GM21515 (cell line): ENCODE results near the gene HHATL.

Experiments
- ATAC-seq: cut with Tn5 transposase; IDR thresholded peaks from one replicate; pipeline ENCODE4 v1.9.1; 2021; ENCODE audit not compliant: unreplicated experiment

HHATL gene

DNA sequence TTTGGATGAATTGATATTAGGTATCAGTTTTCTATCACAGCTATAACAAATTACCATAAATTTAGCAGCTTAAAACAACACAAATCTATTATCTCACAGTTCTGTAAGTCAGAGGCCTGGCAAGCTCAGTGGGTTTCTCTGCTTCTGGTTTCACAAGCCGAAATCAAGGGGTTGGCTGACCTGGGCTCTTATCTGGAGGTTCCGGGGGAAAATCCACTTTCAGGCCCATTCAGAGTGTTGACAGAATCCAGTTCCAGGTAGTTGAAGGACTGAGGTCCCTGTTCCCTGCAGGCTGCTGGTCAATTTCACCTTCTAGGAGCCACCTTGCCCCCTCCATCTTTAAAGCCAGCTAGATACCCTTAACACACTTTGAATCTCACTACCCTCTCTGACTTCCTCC is 11.1 kb upstream of the HHATL start:
- no peak for ATAC-seq

- no peak for ATAC-seq
Observed at GRCh38 chr3:42712688-42713372, 10.2 kb upstream of the HHATL start.

DNA sequence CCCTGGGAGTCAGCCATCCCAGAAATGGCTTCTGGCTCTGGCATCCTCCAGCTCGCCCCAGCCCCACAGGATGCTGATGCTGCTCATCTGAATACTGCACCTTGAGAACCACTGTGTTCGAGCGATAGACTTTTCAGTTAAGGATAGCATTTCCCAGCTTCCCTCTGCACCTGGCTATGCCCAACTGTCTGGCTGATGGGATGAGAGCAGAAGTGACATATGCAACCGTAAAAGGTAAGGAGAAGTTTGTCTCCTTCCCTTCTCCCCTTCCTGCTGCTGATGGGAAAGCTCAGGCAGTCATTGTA is 9.7 kb upstream of the HHATL start:
- no peak for ATAC-seq

DNA sequence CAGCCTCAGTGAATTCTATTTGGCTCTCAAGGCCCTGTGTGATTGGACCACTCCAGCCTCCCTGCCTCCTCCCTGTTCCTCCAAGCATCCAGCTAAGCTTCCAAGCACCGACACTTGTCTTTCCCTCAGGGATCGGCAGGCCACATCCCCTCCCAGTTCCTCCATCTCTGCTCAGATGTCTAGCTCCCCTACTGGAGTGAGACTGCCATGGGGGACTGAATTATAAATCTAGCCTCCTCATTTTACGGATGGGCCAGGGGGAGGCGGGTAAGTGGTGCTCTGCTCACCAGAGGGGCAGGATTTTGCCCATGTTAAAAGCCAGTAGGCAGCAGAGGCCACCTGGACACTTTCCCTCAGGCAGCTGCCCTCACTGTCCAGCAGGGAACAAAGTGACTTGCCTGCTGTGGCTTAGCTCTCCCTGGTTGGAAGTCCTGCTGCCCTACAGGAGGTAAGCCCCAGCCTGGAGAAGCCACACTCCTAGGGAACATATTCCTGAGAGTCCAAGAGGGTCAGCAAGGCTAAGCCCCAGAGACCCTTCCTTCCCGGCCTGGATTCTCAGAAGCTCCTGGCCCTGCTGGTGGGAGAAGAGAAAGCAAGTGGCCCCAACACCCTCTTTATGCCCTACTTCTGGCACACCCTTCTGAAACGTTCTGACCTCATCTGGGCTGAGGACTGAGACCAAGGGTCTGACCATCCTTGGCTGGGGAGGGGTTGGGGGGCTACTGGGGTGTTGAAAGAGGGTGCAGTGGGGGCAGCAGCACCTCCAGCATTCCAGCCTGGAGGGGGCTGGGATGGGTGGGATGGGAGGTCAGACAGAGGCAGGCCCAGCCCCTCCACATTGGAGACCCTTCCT is 9.1 kb upstream of the HHATL start:
- ATAC-seq: no peak

DNA sequence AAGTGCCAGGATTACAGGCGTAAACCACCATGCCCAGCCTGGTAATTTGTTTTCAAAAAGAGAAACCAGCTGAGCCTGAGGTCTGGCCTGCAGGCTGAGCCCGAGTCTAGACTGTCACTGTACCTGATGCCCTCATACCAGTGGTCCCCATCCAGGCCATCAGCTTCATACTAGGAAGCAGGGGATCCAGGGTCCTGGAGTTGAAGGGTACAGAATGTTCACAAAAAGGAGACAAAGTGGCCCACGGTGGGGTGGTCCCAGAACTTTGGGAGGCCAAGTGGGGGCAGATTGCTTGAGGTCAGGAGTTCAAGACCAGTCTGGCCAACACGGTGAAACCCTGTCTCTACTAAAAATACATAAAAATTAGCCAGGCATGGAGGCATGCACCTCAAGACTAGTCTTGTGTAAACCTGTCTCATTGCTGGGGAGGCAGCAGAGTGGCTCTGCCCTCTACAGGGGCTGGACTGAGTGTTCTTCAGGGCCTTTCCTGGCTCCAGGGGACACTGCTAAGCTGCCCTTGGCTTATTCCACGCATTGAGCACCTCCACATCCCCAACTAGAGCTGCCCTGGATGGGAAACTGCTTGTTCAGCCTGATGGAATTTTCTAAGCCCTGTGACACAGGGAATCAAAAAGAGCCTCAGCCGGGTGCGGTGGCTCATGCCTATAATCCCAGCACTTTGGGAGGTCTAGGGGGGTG is 7.9 kb upstream of the HHATL start:
- ATAC-seq: no peak

DNA sequence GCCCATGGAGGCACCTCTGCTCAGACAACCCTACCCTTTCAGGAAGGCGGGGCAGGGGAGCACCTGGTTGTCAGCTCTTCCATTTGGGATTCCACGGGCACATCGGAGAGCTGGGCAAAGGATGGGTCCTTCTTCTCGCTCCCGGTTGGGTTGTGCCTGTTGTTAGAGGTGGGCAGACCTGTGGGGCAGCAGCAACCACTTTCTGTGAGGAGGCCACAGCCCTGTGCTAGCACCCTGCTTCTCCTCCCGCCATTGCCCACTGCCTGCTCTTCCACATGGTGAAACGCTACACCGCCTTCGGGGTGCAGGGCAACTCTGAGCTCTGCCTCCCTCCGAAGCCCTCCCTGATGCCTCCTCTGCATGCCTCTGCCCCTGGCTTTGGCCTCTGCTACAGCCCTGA is 7.0 kb upstream of the HHATL start:
- no peak for ATAC-seq

DNA sequence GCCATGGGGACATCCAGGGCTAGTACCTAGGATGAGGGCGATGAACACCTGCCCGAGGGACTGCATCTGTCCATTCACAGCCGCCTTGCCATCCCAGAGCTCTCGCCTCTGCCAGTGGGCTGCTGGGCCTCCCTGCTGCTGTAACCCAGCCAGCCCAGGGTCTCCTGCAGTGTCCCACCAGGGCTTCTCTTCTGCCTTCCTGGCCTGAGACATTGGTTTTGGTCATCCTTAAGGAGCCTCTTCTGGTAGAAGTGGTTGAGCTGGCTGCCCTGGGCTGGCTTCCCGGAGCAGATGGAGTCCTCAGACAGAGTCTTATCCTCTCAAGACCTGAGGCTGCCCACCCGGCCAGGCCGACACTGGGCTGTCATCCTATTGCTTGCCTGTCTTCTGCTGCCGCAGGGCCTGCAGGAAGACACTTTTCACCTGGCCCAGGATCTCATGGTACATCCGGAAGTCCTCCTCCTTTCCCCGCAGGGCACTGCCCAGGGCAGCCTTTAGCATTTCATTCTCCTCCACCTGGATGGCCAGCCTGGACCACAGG is 6.1 kb upstream of the HHATL start:
- ATAC-seq: no peak

DNA sequence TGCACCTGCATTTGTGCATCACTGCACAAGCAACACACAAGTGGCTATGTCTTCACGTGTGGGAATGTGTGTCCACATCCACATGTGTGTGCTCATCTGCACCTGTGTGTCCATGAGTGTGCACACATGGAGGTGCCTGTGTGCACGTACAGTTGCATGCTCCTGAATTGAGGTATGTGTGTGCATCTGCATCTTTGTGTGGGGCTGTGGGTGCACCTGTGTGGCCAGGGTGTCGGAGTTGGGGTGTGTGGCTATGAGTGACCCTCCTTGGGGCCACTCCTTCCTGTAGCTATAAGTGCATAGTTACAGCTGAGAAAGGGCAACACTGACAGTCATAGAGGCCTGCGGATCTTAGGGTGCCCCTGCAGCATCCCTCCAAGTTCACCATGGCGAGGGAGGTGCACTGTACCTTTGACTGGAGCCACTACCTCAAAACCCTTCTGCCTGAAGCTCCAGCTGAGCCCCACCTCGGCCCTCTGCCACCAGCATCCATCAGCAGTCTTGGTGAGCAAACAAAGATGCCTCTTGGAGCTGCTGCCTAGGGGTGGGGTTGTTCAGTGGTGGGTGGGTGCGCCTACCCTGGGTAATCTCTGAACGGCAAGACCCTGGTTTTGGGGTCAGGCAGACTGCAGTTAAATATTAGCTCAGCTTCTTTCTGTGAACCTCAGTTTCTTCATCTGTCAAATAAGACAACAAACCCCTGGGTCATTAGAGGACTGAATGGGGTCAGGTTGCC is 5.2 kb upstream of the HHATL start:
- no peak for ATAC-seq

DNA sequence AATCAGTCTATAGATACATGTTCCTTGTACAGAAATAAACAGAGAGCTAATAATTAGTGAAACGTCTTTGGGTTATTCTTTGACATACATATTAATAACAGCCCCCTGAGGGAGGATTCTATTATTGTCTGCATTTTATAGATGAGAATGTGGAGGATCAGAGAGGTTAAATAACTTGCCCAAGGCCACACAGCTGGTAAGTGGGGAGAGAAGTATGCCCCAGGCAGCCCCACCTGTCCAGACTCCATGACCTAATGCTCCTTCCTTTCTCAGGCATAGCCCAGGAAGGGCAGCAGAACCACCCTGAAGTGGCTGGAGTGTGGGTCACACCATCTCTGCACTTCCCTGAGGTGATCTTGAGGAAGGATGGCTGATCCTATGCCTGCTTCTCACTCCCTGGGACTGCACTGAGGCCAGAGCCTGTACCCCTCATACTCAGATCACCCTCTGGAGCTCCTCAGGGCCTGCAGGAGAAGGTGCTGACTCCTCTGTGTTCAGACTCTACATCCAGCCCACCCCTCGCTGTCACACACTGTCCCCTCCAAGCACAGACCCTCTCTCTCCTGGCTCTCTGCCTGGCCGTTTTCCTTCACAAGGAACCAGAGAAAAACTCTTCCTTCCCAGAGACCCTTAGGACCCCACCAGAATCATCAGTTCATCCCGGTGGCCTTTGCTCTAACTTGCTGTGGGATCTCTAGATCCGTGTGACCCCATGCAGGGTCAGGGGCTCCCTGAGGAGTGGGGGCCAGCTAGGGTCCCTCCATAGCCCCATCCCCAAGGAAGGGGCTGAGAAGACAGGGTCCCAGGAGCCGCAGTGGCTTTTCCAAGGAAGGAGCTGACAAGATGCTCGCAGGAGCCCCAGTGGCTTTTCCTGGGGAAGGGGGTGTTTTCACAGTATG is 4.4 kb upstream of the HHATL start:
- no peak for ATAC-seq

DNA sequence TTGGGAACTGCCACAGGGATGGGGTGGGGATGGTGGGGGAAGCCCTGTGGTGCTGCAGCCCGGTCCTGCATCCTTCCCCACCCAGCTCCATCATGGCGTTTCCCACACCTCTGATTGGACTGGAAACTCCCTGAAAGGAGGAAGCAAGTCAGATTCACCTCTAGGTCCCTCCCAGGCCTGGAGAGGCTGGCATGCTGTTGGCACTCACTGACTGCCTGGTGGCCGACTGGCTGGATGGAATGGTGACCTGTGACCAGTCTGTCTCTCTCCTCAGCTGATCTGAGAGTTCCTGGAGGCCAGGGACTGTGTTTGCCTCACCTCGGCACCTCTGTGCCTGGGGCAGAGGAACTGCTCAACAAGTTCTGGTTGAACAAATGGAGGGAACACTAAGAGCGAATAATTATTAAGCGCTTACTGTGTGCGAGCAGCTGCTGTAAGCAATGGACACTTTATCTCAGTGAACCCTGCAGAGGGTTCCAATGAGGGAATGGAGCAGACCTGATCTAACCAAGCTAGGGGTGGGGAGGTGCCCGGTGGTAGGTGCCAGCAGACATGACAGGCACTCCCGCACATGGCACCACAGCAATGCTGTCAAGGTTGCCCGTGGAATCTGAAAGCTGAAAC is 3.5 kb upstream of the HHATL start:
- no peak for ATAC-seq

DNA sequence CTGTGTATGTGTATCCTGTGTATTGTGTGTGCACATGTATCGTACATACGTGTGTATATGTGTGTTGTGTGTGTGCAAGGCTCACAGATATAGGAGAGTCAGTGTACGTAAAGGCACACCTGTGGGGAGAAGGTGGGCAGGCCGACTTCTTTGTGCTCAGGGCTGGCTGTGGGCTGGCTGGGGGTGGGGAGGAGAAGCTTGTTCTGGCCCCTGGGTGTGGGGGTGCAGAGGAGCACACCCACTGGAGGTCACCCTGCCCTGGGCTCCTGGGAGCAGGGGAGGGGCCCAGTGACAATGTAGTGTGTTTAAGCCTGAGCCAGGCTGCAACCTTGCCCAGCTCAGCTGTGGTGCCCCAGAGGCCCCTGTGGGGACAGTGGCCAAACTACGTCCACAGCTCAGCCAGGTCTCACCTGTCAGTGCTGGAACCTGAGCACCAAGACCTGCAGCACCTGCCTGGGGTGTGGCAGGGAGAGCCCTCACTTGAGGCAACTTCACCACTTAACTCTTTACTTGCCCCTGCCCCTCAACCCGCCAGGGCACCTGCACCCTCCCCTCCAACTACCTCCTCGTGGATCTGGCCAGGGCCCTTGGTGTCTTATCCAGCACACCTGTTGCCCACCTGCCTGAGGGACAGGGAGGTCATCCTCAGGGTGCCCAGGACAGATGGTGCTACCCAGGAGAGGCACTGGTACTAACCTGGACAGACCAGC is 2.6 kb upstream of the HHATL start:
- no peak for ATAC-seq

- ATAC-seq: no peak
Observed at GRCh38 chr3:42704136-42704841, 1.7 kb upstream of the HHATL start.

- ATAC-seq: no peak
Observed at GRCh38 chr3:42703695-42704025, 1.1 kb upstream of the HHATL start.

- ATAC-seq: no peak
Observed at GRCh38 chr3:42702982-42703694, 540 bp upstream of the HHATL start.

DNA sequence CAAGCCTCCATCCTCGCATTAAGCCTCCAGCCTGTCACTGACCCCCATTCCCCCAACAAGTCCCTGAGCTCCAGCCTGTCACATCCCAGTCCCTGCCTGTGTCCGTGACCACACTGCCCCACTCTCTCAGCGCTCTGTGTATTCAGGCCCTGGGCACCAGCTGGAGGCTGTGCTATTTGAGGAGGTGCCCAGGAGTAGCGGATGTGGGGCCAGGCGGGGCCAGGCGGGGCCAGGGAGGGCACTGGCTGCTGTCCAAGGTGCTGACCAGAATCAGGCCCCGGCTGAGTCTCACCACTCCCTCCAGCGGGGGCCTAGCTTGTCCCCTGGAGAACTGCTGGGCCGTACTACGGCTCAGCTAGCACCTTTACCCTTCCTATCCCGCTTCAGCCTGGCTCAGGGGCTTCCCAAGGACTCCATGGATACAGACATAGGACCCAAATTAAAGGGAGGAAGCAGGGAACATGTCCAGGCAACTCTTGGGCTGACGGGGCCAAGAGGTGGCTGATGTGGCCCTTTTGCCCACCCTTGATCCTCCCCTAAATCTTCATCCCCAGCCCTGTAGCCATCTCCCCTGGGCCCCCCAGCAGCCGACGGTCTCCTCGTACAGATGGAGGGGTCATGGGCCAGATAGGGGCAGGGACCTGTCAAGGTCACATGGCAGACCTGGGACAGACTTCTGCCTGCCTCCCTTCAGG is 1.1 kb downstream of the HHATL start:
- no peak for ATAC-seq

DNA sequence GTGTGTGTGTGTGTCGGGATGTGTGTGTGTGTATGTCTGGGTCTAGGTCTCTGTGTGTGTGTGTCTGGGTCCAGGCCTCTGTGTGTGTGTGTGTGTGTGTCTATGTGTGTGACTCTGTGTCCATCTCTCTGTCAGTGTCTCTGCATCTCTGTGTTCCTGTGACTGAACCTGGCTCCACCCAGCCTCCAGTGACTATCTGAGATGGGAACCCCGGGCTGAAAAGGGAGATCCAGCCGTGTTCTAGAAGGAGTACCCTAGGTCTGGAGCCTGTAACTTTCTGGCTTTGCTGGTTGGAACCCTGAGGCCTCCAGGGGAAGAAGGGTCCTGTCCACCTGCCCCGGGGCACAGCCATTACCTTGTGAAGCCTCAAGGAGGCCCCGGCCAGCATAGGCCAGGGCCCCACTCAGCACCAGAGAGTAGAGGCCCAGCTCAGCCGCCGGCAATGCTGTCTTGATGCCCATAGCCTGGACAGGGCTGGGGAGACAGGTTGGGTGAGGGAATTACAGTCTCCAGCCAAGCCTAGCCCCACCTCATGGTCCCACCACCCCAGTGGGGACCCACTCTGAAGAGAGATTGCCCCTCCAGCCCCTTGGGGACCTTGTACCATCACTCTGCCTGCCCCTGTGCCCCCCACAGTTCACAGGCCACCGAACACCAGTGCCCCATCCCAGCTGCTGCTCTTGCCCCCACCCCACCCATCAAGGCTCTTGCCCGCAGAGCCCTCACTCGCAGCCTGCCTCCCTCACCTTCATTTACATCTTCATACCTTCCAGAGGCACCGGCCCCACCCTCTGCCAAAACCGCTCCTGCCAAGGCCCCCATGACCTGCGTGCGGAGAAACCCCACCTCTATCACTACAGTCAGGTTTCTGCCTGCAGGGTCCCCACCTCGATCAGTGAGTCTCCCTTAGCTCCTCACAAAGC is 2.0 kb downstream of the HHATL start:
- no peak for ATAC-seq
